ENCODE data around the gene USH1C. TPM values are rescaled to one million over a fixed set of nuclear protein-coding genes. Genes with fewer than 3 reads are reported as not detected.

USH1C gene
- total and polyA plus RNA-seq, 10 donors: 0.12 TPM; not detected in 9

- H3K9me3 ChIP-seq: no peaks in the 10 kb centered on the region
- peaks cover 0 to 8% (median 0%) of the 10 kb centered on the region in 7 donors for H3K27me3 ChIP-seq (replicated peaks in 1 of 7)
- peak; percentile 19 for DNase-seq
- intact Hi-C loops (cut with DNase I; ENCODE audit: low total_unique reads): no loop called here
- H3K36me3 ChIP-seq: no peaks in the 10 kb centered on the region
- H3K4me1 ChIP-seq: no peaks in the 10 kb centered on the region
- no peak overlapping the region for H3K4me3 ChIP-seq
- TF ChIP-seq CTCF (IDR thresholded peaks at IDR 0.05 in 8 of 11, conservative IDR thresholded peaks at IDR 0.05 in 3 of 11): no peak
- no peak for TF ChIP-seq POLR2A (IDR thresholded peaks at IDR 0.05)
- no peak for TF ChIP-seq POLR2AphosphoS5 (IDR thresholded peaks at IDR 0.05)
- H3K27ac ChIP-seq: no peak overlapping the region
- WGBS, 5 donors: 92 to 100% (median 95%) methylated on average over 1 of the region's 1 CpG
Observed at GRCh38 chr11:17538054-17538453, 6.2 kb downstream of the USH1C start.

GRCh38 chr11:17537261-17537660 is 7.0 kb downstream of the USH1C start:
- 81 to 93% (median 89%) methylated on average over 8 of the region's 8 CpGs for WGBS, 5 donors
- Histone ChIP-seq H3K4me1 (no peaks in the 10 kb centered on the region), H3K27me3 (replicated peaks in 1 of 7) (peaks cover 0 to 4% (median 0%) of the 10 kb centered on the region in 7 donors), H3K9me3 (no peaks in the 10 kb centered on the region), H3K27ac (no peak overlapping the region), H3K4me3 (no peak overlapping the region), H3K36me3 (no peaks in the 10 kb centered on the region)
- peak; percentile 21 for DNase-seq
- TF ChIP-seq POLR2AphosphoS5 (IDR thresholded peaks at IDR 0.05): no peak
- intact Hi-C loops (cut with DNase I; ENCODE audit: low total_unique reads): no loop called here

DNA sequence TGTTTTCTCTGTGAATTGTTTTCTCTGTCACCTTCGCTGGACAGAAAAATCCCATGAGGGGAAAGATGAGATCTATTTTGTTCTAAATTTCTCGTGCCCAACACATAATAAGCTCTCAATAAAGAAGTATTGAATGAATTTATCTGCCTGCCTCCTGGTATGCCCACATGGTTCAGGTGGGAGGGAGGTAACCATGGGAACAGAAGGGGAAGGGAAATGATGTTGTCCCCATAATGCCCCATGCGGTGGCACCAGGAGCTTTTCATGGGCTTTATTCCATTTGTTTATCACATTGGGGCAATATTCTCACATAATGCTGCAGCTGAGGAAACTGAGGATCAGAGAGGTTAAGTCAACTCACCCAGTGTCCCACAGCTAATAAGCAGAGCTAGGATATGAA is 8.7 kb downstream of the USH1C start:
- H3K4me3 ChIP-seq: no peak overlapping the region
- peaks cover 0 to 19% (median 0%) of the 10 kb centered on the region in 7 donors for H3K27me3 ChIP-seq (replicated peaks in 1 of 7)
- no peak for TF ChIP-seq POLR2AphosphoS5 (IDR thresholded peaks at IDR 0.05)
- TF ChIP-seq POLR2A (IDR thresholded peaks at IDR 0.05): no peak
- TF ChIP-seq CTCF (IDR thresholded peaks at IDR 0.05 in 8 of 11, conservative IDR thresholded peaks at IDR 0.05 in 3 of 11): no peak
- intact Hi-C loops (cut with DNase I; ENCODE audit: low total_unique reads): no loop called here
- WGBS, 5 donors: 81 to 96% (median 84%) methylated on average over 3 of the region's 3 CpGs
- H3K4me1 ChIP-seq: no peaks in the 10 kb centered on the region
- peak; percentile 9 for DNase-seq
- no peaks in the 10 kb centered on the region for H3K9me3 ChIP-seq
- H3K36me3 ChIP-seq: no peaks in the 10 kb centered on the region
- no peak overlapping the region for H3K27ac ChIP-seq

GRCh38 chr11:17533778-17534415 is 10.3 kb downstream of the USH1C start:
- Histone ChIP-seq H3K27me3 (replicated peaks in 1 of 7) (peaks cover 0 to 26% (median 0%) of the 10 kb centered on the region in 7 donors), H3K4me3 (no peak overlapping the region), H3K36me3 (no peaks in the 10 kb centered on the region), H3K4me1 (peaks cover 0 to 2% (median 0%) of the 10 kb centered on the region in 6 donors), H3K27ac (no peak overlapping the region), H3K9me3 (no peaks in the 10 kb centered on the region)
- intact Hi-C loops (cut with DNase I; ENCODE audit: low total_unique reads): no loop called here
- 55 to 83% (median 71%) methylated on average over 11 of the region's 11 CpGs for WGBS, 5 donors
- DNase-seq: no peak
- TF ChIP-seq CTCF (IDR thresholded peaks at IDR 0.05 in 8 of 11, conservative IDR thresholded peaks at IDR 0.05 in 3 of 11) (no peak), POLR2AphosphoS5 (IDR thresholded peaks at IDR 0.05) (no peak), POLR2A (IDR thresholded peaks at IDR 0.05) (no peak)

Measured in spleen (tissue), 11 donors.